ENCODE measurements around the gene MACROH2A1.

Gene MACROH2A1

GRCh38 chr5:135441919-135442318, 42.9 kb upstream of the MACROH2A1 start:
- H3K27ac ChIP-seq (ENCODE audit: low read depth, low read length, poor library complexity, severe bottlenecking): no peak overlapping the region
- no peaks in the 10 kb centered on the region for H3K36me3 ChIP-seq (ENCODE audit: insufficient read depth, low read length)
- H3K27me3 ChIP-seq (ENCODE audit: insufficient read depth, low read length): peaks cover 16% of the 10 kb centered on the region
- TF ChIP-seq EZH2 (IDR thresholded peaks at IDR 0.05; ENCODE audit: borderline replicate concordance, low read length): no peak
- no peak for TF ChIP-seq CTCF (IDR thresholded peaks at IDR 0.05; ENCODE audit: low read length)
- no peak overlapping the region for H2AFZ ChIP-seq (ENCODE audit: low read length)
- no peaks in the 10 kb centered on the region for H3F3A ChIP-seq (ENCODE audit: insufficient read depth, low read length)
- no peaks in the 10 kb centered on the region for H3K79me2 ChIP-seq (ENCODE audit: insufficient read depth, low read length)
- H3K4me1 ChIP-seq (ENCODE audit: insufficient read depth, low read length, severe bottlenecking): no peaks in the 10 kb centered on the region
- no peak overlapping the region for H3K4me2 ChIP-seq (ENCODE audit: low read length)
- H3K4me3 ChIP-seq (ENCODE audit: low read depth, low read length, poor library complexity, severe bottlenecking): no peak overlapping the region
- no peaks in the 10 kb centered on the region for H3K9me2 ChIP-seq (ENCODE audit: low read depth, low read length)
- H4K20me1 ChIP-seq (ENCODE audit: insufficient read depth, low read length): no peaks in the 10 kb centered on the region
- no peaks in the 10 kb centered on the region for H3K9me3 ChIP-seq (ENCODE audit: low read length)
- H3K9ac ChIP-seq (ENCODE audit: low read length): no peak overlapping the region

DNA sequence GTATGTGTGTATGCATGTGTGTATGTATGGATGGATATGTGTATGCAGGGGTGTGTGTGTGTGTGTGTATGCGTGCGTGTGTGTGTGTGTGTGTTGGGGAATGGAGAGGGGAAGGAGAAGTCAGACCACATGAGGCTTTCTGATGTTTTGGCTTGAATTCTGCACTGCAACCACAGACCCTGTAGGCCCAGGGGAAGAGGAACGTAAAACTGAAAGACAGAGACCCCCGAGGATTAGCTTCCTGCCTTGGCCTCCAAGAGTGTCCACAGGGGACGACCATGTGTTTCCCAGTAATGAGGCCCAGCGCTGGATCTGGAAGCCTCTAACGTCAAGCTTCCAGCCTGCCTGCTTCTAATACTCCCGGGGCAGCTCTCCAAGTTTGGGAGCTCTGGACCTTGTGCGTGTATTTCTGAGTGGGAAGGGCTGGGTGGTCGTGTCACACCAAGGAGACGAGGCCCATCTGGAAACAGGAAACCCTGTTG, 42.4 kb upstream of the MACROH2A1 start:
- Histone ChIP-seq H3K9me3 (ENCODE audit: low read length) (no peaks in the 10 kb centered on the region), H2AFZ (ENCODE audit: low read length) (no peak overlapping the region), H3K4me1 (ENCODE audit: insufficient read depth, low read length, severe bottlenecking) (no peaks in the 10 kb centered on the region), H3K9ac (ENCODE audit: low read length) (no peak overlapping the region), H3K79me2 (ENCODE audit: insufficient read depth, low read length) (no peaks in the 10 kb centered on the region), H3K36me3 (ENCODE audit: insufficient read depth, low read length) (no peaks in the 10 kb centered on the region), H3K9me2 (ENCODE audit: low read depth, low read length) (no peaks in the 10 kb centered on the region), H3K4me3 (ENCODE audit: low read depth, low read length, poor library complexity, severe bottlenecking) (no peak overlapping the region), H3K27ac (ENCODE audit: low read depth, low read length, poor library complexity, severe bottlenecking) (no peak overlapping the region), H3K27me3 (ENCODE audit: insufficient read depth, low read length) (peaks cover 16% of the 10 kb centered on the region), H4K20me1 (ENCODE audit: insufficient read depth, low read length) (no peaks in the 10 kb centered on the region), H3F3A (ENCODE audit: insufficient read depth, low read length) (no peaks in the 10 kb centered on the region), H3K4me2 (ENCODE audit: low read length) (no peak overlapping the region)
- TF ChIP-seq CTCF (IDR thresholded peaks at IDR 0.05; ENCODE audit: low read length) (no peak), EZH2 (IDR thresholded peaks at IDR 0.05; ENCODE audit: borderline replicate concordance, low read length) (no peak)

DNA sequence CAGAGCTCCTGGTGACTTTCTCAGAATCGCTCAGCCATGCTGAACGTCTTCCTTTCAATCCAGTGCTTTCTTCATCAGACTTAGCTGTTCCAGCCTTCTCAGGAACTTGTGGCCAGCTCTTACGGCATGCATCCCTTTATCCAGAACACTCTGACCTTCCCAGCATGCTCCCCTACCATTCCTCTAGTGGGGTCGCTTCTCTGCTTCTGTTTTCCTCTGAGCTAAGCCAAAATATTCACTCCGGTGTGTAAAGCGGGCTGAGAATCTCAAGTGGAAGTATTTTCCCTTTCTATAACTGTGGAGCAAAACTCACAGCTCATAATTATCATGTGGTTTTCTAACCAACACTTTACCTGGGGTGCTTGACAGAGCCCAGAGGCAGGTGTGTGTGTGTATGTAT, 41.9 kb upstream of the MACROH2A1 start:
- no peak overlapping the region for H3K27ac ChIP-seq (ENCODE audit: low read depth, low read length, poor library complexity, severe bottlenecking)
- no peak overlapping the region for H3K4me3 ChIP-seq (ENCODE audit: low read depth, low read length, poor library complexity, severe bottlenecking)
- peaks cover 16% of the 10 kb centered on the region for H3K27me3 ChIP-seq (ENCODE audit: insufficient read depth, low read length)
- no peaks in the 10 kb centered on the region for H3K9me3 ChIP-seq (ENCODE audit: low read length)
- H3K4me1 ChIP-seq (ENCODE audit: insufficient read depth, low read length, severe bottlenecking): no peaks in the 10 kb centered on the region
- no peak overlapping the region for H2AFZ ChIP-seq (ENCODE audit: low read length)
- no peak overlapping the region for H3K4me2 ChIP-seq (ENCODE audit: low read length)
- H3F3A ChIP-seq (ENCODE audit: insufficient read depth, low read length): no peaks in the 10 kb centered on the region
- H4K20me1 ChIP-seq (ENCODE audit: insufficient read depth, low read length): no peaks in the 10 kb centered on the region
- no peaks in the 10 kb centered on the region for H3K36me3 ChIP-seq (ENCODE audit: insufficient read depth, low read length)
- no peaks in the 10 kb centered on the region for H3K79me2 ChIP-seq (ENCODE audit: insufficient read depth, low read length)
- no peak overlapping the region for H3K9ac ChIP-seq (ENCODE audit: low read length)
- H3K9me2 ChIP-seq (ENCODE audit: low read depth, low read length): no peaks in the 10 kb centered on the region
- TF ChIP-seq EZH2 (IDR thresholded peaks at IDR 0.05; ENCODE audit: borderline replicate concordance, low read length) (no peak), CTCF (IDR thresholded peaks at IDR 0.05; ENCODE audit: low read length) (no peak)
